Natural killer cell (primary cell): ENCODE data around the gene WLS. TPM values are rescaled to one million over a fixed set of nuclear protein-coding genes. Genes with fewer than 3 reads are reported as not detected.

ENCODE experiments used
- ATAC-seq, 3 donors: fragments of 150-1000 bp in 2 of 3; fragments of 200-7000 bp in 1 of 3; cut with Tn5 transposase; 1 replicate in 1 of 3; 2 replicates in 2 of 3; pipeline ENCODE4 v1.10.0; 2021; ENCODE audit warnings: mild to moderate bottlenecking in 2 of 3, moderate library complexity in 2 of 3
- DNase-seq, 2 donors: peaks; one replicate each; pipeline versions ENCODE4 v3.0.0 to v3.0.0-alpha.2; 2013 to 2021; ENCODE audit warnings: mixed read lengths in 1 of 2
- H3K27ac ChIP-seq: one replicate; pipeline ENCODE4 v1.5.1; 2013; ENCODE audit warnings: mild to moderate bottlenecking, low read length
- H3K27me3 ChIP-seq: one replicate; pipeline ENCODE4 v1.6.1; 2013; ENCODE audit warnings: low read length; ENCODE audit not compliant: control insufficient read depth, insufficient read depth
- H3K36me3 ChIP-seq: one replicate; pipeline ENCODE4 v1.6.1; 2013; ENCODE audit warnings: low read length; ENCODE audit not compliant: control insufficient read depth, insufficient read depth
- H3K4me1 ChIP-seq: one replicate; pipeline ENCODE4 v1.6.1; 2013; ENCODE audit warnings: low read length; ENCODE audit not compliant: control insufficient read depth, insufficient read depth
- H3K4me3 ChIP-seq: one replicate; pipeline ENCODE4 v1.5.1; 2013; ENCODE audit warnings: low read length
- H3K9me3 ChIP-seq: one replicate; pipeline ENCODE4 v1.6.1; 2013; ENCODE audit warnings: low read length; ENCODE audit not compliant: control insufficient read depth, insufficient read depth
- H3K27ac Mint-ChIP-seq, 2 donors: one replicate each; pipeline ENCODE4 v1.8.0; 2022; ENCODE audit warnings: mild to moderate bottlenecking in 2 of 2, mixed read lengths in 2 of 2, moderate library complexity in 1 of 2
- H3K27me3 Mint-ChIP-seq, 2 donors: one replicate each; pipeline ENCODE4 v1.8.0; 2022; ENCODE audit warnings: low read depth in 2 of 2, mixed read lengths in 2 of 2
- H3K36me3 Mint-ChIP-seq: one replicate; pipeline ENCODE4 v1.8.0; 2022; ENCODE audit warnings: mixed read lengths
- H3K4me1 Mint-ChIP-seq, 2 donors: one replicate each; pipeline ENCODE4 v1.8.0; 2022; ENCODE audit warnings: mixed read lengths in 2 of 2
- H3K4me3 Mint-ChIP-seq: one replicate; pipeline ENCODE4 v1.8.0; 2022; ENCODE audit warnings: mild to moderate bottlenecking, moderate library complexity, mixed read lengths
- H3K9me3 Mint-ChIP-seq, 2 donors: one replicate each; pipeline ENCODE4 v1.8.0; 2022; ENCODE audit warnings: mixed read lengths in 2 of 2
- CTCF ChIP-seq: fragments of 200-600 bp; IDR thresholded peaks from one replicate; pipeline ENCODE4 v1.8.0; 2022; ENCODE audit warnings: antibody characterized with exemption
- WGBS: methylation state at CpG from one replicate; pipeline ENCODE4 v1.1.7; 2013; ENCODE audit warnings: missing lambda C conversion rate; ENCODE audit not compliant: insufficient coverage; 5-methylcytosine and 5-hydroxymethylcytosine counted together
- intact Hi-C: fragments of 100-400 bp; cut with micrococcal nuclease; formaldehyde crosslinking; loops from one replicate; pipeline ENCODE4 v1.14.2; 2022
- total RNA-seq, 4 donors: library from RNA; stranded (reverse); fragments of 120-200 nt in 1 of 4; gene quantifications; one replicate each; pipeline versions ENCODE4 v1.2.3 to v1.2.4, GENCODE V29; 2013 to 2022

WLS gene
- total RNA-seq, 3 donors from 2014 or later (not counting 1 experiment from before 2014, with no cell fraction given): 0.75 to 1.4 TPM; not detected in 1

DNA sequence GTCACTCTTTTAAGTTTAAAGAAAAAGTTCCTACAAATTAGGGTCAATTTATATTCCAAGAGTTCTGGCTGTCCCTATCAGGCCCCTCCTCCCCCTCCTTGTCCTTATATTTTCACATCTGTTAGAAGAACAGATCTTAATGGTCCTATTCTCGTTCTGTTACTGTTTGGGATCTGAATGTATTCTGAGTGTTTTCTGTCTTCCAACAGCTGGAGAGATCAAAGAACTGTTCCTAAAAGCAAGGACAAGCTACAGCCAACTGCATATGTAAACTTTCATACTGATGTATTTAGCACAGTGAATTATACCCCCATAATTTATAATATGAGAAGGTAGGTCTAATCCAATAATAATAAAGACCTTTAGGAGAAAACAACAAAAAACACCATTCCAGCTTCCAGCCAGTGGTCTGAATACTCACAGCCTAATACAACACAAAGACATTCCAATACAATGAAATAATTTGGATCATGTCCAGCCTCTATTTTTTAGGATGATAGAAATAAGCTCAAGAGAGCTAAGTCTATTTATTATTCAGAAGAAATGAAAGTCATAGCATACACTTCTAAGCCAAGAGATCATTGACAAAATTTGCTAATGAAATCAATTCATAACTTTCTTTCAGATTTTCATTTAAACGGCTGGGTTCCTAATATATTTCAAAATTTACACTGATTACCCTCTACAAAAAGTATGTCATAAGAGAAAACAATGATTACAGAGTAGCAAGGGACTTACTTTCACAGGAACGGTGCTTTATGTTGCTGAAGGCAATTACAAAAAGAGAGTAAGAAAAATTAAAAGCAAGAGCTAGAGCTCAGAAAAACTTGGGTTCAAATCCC, 25.3 kb downstream of the WLS start:
- H3K4me3 ChIP-seq: no peak overlapping the region
- Mint-ChIP-seq H3K36me3 (no peaks in the 10 kb centered on the region), H3K9me3 (peaks cover 0 to 2% of the 10 kb centered on the region in 2 donors), H3K4me3 (no peak overlapping the region), H3K4me1 (no peaks in the 10 kb centered on the region), H3K27me3 (no peaks in the 10 kb centered on the region), H3K27ac (no peak overlapping the region)
- no peaks in the 10 kb centered on the region for H3K4me1 ChIP-seq
- intact Hi-C loops: no loop called here
- no peaks in the 10 kb centered on the region for H3K27me3 ChIP-seq
- no peaks in the 10 kb centered on the region for H3K9me3 ChIP-seq
- no peak for TF ChIP-seq CTCF
- DNase-seq (no peak), ATAC-seq (no peak)
- WGBS: 90% methylated on average over 1 of the region's 3 CpGs
- H3K27ac ChIP-seq: no peak overlapping the region
- H3K36me3 ChIP-seq: no peaks in the 10 kb centered on the region

DNA sequence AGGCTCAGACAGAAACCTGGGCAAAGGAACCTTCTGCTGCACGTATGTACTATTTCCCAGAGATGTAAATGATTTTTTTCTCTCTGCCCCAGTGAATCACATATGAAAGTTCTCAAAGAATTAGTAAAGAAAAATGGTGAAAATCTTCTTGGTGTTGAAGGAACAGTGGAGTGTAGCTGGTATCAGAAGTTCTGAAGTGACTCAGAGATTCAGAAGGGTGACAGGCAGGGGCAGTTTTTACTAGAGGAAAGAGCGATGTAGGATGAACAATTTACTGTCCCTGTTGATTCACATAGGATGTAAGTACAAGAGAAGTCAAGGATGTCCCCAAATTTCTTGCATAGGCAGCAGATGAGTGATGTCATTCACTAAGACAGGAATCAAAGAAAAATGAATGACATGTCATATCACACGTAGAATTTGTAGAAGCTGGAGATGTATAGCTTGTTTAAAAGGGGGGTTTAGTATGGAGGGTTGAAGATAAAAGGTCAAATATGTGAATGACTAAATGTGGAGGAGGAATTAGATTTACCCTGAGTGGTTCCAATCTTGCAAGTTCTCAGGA, 26.4 kb downstream of the WLS start:
- no peak overlapping the region for H3K27ac Mint-ChIP-seq
- H3K36me3 Mint-ChIP-seq: no peaks in the 10 kb centered on the region
- peaks cover 0 to 2% of the 10 kb centered on the region in 2 donors for H3K9me3 Mint-ChIP-seq
- intact Hi-C loops: no loop called here
- Histone ChIP-seq H3K27ac (no peak overlapping the region), H3K9me3 (no peaks in the 10 kb centered on the region), H3K27me3 (no peaks in the 10 kb centered on the region), H3K4me1 (no peaks in the 10 kb centered on the region), H3K36me3 (no peaks in the 10 kb centered on the region), H3K4me3 (no peak overlapping the region)
- 80% methylated on average over 3 of the region's 3 CpGs for WGBS
- no peaks in the 10 kb centered on the region for H3K27me3 Mint-ChIP-seq
- ATAC-seq (no peak), DNase-seq (no peak)
- no peak for TF ChIP-seq CTCF
- H3K4me1 Mint-ChIP-seq: no peaks in the 10 kb centered on the region
- no peak overlapping the region for H3K4me3 Mint-ChIP-seq

DNA sequence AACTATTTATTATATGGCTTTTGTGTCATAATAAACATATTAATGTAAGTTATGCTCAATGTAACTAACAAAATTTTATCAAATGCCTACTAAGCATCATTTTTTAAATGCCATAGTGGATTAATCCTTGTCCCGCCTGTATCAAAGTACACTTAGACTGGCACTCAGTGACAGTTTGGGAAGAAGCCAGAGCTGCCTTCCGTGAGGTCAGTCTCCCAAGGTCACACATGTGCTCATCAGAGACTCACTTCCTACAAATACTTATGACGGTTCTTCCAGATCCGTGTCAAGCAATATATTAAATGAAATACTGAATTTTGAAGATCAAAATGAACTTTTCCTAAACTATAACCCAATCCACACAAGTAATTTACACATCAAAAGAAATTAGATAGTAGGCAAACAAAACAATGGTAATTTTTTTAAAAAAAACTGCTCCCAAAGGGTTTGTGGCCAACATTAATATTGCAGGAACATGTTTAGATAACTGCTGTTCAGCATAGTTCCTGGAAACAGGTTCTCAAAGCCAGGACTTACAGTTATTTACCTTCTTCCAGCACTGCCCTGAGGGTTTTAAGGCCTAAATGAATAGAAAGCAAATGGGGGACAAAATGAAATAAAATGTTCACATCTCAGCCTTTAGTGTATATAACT, 27.2 kb downstream of the WLS start:
- H3K4me3 Mint-ChIP-seq: no peak overlapping the region
- H3K9me3 Mint-ChIP-seq: peaks cover 0 to 2% of the 10 kb centered on the region in 2 donors
- H3K9me3 ChIP-seq: no peaks in the 10 kb centered on the region
- H3K4me3 ChIP-seq: no peak overlapping the region
- H3K27ac ChIP-seq: no peak overlapping the region
- DNase-seq (no peak), ATAC-seq (no peak)
- H3K4me1 ChIP-seq: no peaks in the 10 kb centered on the region
- no peaks in the 10 kb centered on the region for H3K4me1 Mint-ChIP-seq
- no peaks in the 10 kb centered on the region for H3K27me3 Mint-ChIP-seq
- no peaks in the 10 kb centered on the region for H3K27me3 ChIP-seq
- H3K27ac Mint-ChIP-seq: no peak overlapping the region
- 82% methylated on average over 2 of the region's 4 CpGs for WGBS
- H3K36me3 Mint-ChIP-seq: no peaks in the 10 kb centered on the region
- TF ChIP-seq CTCF: no peak
- no peaks in the 10 kb centered on the region for H3K36me3 ChIP-seq
- intact Hi-C loops: no loop called here
